ENCODE measurements around the gene NCK2. TPM values are rescaled to one million over a fixed set of nuclear protein-coding genes. Genes with fewer than 3 reads are reported as not detected.
A peak's percentile ranks its signal among the peaks of the same experiment; 100 is the strongest.

NCK2 gene
- polyA plus RNA-seq (ENCODE audit: insufficient read length in 12 of 12) = 10 to 100 TPM in 11 of 12 donors, not detected in 1; 62.4 to 93.8 (median 72.3) TPM
- long read RNA-seq, donor 1, transcript NCK2-205 (4 exons, 1,795 nt) = major isoform, 11 of 57 reads
- long read RNA-seq, donor 1, transcript NCK2-201 (5 exons, 2,683 nt) = minor isoform, 7 of 57 reads
- long read RNA-seq, donor 1, partial matches to known transcripts = 39 of 57 reads
- long read RNA-seq, donor 1, other reads (novel, unspliced or antisense) = 0 of 57 reads
- long read RNA-seq, donor 2, transcript NCK2-201 (5 exons, 2,683 nt) = major isoform, 26 of 99 reads
- long read RNA-seq, donor 2, partial matches to known transcripts = 71 of 99 reads
- long read RNA-seq, donor 2, other reads (novel, unspliced or antisense) = 0 of 99 reads
- long read RNA-seq, donor 3, transcript NCK2-201 (5 exons, 2,683 nt) = major isoform, 6 of 6 reads
- long read RNA-seq, donor 3, partial matches to known transcripts = 0 of 6 reads
- long read RNA-seq, donor 3, other reads (novel, unspliced or antisense) = 0 of 6 reads
- long read RNA-seq, donor 4, transcript NCK2-201 (5 exons, 2,683 nt) = major isoform, 5 of 6 reads
- long read RNA-seq, donor 4, partial matches to known transcripts = 0 of 6 reads
- long read RNA-seq, donor 4, other reads (novel, unspliced or antisense) = 0 of 6 reads
- long read RNA-seq, donor 5, transcript NCK2-201 (5 exons, 2,683 nt) = major isoform, 33 of 78 reads
- long read RNA-seq, donor 5, transcript NCK2-205 (4 exons, 1,795 nt) = minor isoform, 11 of 78 reads
- long read RNA-seq, donor 5, partial matches to known transcripts = 33 of 78 reads
- long read RNA-seq, donor 5, other reads (novel, unspliced or antisense) = 0 of 78 reads
- long read RNA-seq, donor 6, transcript NCK2-201 (5 exons, 2,683 nt) = major isoform, 9 of 11 reads
- long read RNA-seq, donor 6, partial matches to known transcripts = 0 of 11 reads
- long read RNA-seq, donor 6, other reads (novel, unspliced or antisense) = 0 of 11 reads
- long read RNA-seq, donor 7, transcript NCK2-201 (5 exons, 2,683 nt) = major isoform, 5 of 30 reads
- long read RNA-seq, donor 7, partial matches to known transcripts = 25 of 30 reads
- long read RNA-seq, donor 7, other reads (novel, unspliced or antisense) = 0 of 30 reads
- long read RNA-seq, donor 8, transcript NCK2-201 (5 exons, 2,683 nt) = major isoform, 27 of 41 reads
- long read RNA-seq, donor 8, partial matches to known transcripts = 11 of 41 reads
- long read RNA-seq, donor 8, other reads (novel, unspliced or antisense) = 0 of 41 reads
- long read RNA-seq, donor 9, partial matches to known transcripts = 0 of 6 reads
- long read RNA-seq, donor 9, other reads (novel, unspliced or antisense) = 0 of 6 reads
- long read RNA-seq, donor 10, transcript NCK2-201 (5 exons, 2,683 nt) = major isoform, 29 of 60 reads
- long read RNA-seq, donor 10, partial matches to known transcripts = 29 of 60 reads
- long read RNA-seq, donor 10, other reads (novel, unspliced or antisense) = 0 of 60 reads
- long read RNA-seq, donor 11, transcript NCK2-201 (5 exons, 2,683 nt) = major isoform, 20 of 63 reads
- long read RNA-seq, donor 11, partial matches to known transcripts = 40 of 63 reads
- long read RNA-seq, donor 11, other reads (novel, unspliced or antisense) = 0 of 63 reads

- peak; percentile 39 for DNase-seq
These were observed at the start of gene NCK2 for GRCh38 chr2:105744909-105745853. NCK2 (plus strand) TSS chr2:105744912; CDS start chr2:105855064, 110,152 bp downstream.

GRCh38 chr2:105697781-105698449 is 46.8 kb upstream of the NCK2 start:
- no peak for DNase-seq

- DNase-seq = no peak
These were observed 45.9 kb upstream of the NCK2 start for GRCh38 chr2:105698820-105699219.

GRCh38 chr2:105701042-105701441 is 43.7 kb upstream of the NCK2 start:
- no peak for DNase-seq

GRCh38 chr2:105708697-105709096 is 36.0 kb upstream of the NCK2 start:
- DNase-seq = no peak

GRCh38 chr2:105711394-105711793 is 33.3 kb upstream of the NCK2 start:
- DNase-seq = no peak

- no peak for DNase-seq
These were observed 32.4 kb upstream of the NCK2 start for GRCh38 chr2:105712166-105712915.

GRCh38 chr2:105712981-105713596 is 31.6 kb upstream of the NCK2 start:
- no peak for DNase-seq

GRCh38 chr2:105714141-105714540 is 30.6 kb upstream of the NCK2 start:
- DNase-seq = no peak

GRCh38 chr2:105718846-105719481 is 25.7 kb upstream of the NCK2 start:
- no peak for DNase-seq

GRCh38 chr2:105721991-105722511 is 22.7 kb upstream of the NCK2 start:
- no peak for DNase-seq

- no peak for DNase-seq
These were observed 21.9 kb upstream of the NCK2 start for GRCh38 chr2:105722726-105723297.

GRCh38 chr2:105723431-105723830 is 21.3 kb upstream of the NCK2 start:
- no peak for DNase-seq

GRCh38 chr2:105725388-105725787 is 19.3 kb upstream of the NCK2 start:
- DNase-seq = no peak

GRCh38 chr2:105730170-105730569 is 14.5 kb upstream of the NCK2 start:
- no peak for DNase-seq

- DNase-seq = no peak
These were observed 13.2 kb upstream of the NCK2 start for GRCh38 chr2:105731511-105731910.

GRCh38 chr2:105732101-105732500 is 12.6 kb upstream of the NCK2 start:
- no peak for DNase-seq

All from muscle of arm (tissue), 14 donors.